Activated CD4-positive, alpha-beta T cell treated with anti-CD3 and anti-CD28 coated beads for 36 hours (primary cell): ENCODE results near the gene CSNK2A1. TPM values are rescaled to one million over a fixed set of nuclear protein-coding genes. Genes with fewer than 3 reads are reported as not detected.
A peak's percentile ranks its signal among the peaks of the same experiment; 100 is the strongest.

Source experiments
- ATAC-seq: fragments of 200-7000 bp; cut with Tn5 transposase; one replicate; pipeline ENCODE4 v1.10.0; 2021; ENCODE audit warnings: mild to moderate bottlenecking, moderate library complexity
- CTCF ChIA-PET: fragments of 350-600 bp; sonication (Branson Sonifier 250); formaldehyde crosslinking; loops from one replicate; lab custom pipeline; 2021; ENCODE audit warnings: antibody characterized with exemption; lab: Charles Lee
- POLR2A ChIA-PET: fragments of 350-600 bp; sonication (Branson Sonifier 250); formaldehyde crosslinking; loops from one replicate; lab custom pipeline; 2021; ENCODE audit warnings: antibody characterized with exemption, inconsistent platforms; lab: Charles Lee
- DNase-seq: peaks from one replicate; pipeline ENCODE4 v3.0.0-alpha.2; 2020
- H3K27ac Mint-ChIP-seq: one replicate; pipeline ENCODE4 v1.8.0; 2021; ENCODE audit warnings: mixed read lengths
- H3K27me3 Mint-ChIP-seq: one replicate; pipeline ENCODE4 v1.8.0; 2021; ENCODE audit warnings: mixed read lengths
- H3K36me3 Mint-ChIP-seq: one replicate; pipeline ENCODE4 v1.8.0; 2021; ENCODE audit warnings: low read depth, mixed read lengths
- H3K4me1 Mint-ChIP-seq: one replicate; pipeline ENCODE4 v1.8.0; 2021; ENCODE audit warnings: mixed read lengths
- H3K4me3 Mint-ChIP-seq: one replicate; pipeline ENCODE4 v1.8.0; 2021; ENCODE audit warnings: mild to moderate bottlenecking, moderate library complexity, mixed read lengths
- H3K9me3 Mint-ChIP-seq: one replicate; pipeline ENCODE4 v1.8.0; 2021; ENCODE audit warnings: low read depth, mixed read lengths
- intact Hi-C, 2 experiments: fragments of 100-400 bp; cut with DNase I in 1 of 2; cut with micrococcal nuclease in 1 of 2; formaldehyde crosslinking; loops; one replicate each; pipeline versions ENCODE4 v1.14.2 to v1.15.1; 2022 to 2024; cut with DNase I, micrococcal nuclease
- total RNA-seq, 2 experiments: library from RNA; stranded (reverse); gene quantifications; one replicate each; pipeline ENCODE4 v1.2.3, GENCODE V29; 2021

CSNK2A1 gene
- total RNA-seq, 2 experiments from 2014 or later: 179 to 254 TPM

DNA sequence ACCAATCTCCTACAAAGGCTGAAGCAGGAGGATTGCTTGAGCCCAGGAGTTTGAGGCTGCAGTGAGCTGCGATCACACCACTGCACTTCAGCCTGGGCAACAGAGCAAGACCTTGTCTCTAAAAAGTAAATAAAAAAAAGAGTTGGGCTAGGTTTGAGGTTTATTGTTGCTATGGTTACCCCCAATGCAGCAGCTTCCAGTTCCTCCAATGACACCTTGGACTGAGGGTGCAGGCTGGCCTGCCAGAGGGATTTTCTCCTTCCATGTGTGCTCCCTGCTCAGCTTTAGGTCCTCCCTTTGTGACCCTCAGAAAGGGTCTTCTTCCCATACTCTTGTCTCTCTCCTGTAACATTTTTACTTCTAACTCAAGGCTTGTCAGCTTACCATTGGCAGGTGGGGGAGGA is 70.7 kb downstream of the CSNK2A1 start:
- Mint-ChIP-seq H3K36me3 (peaks cover 11% of the 10 kb centered on the region), H3K9me3 (peaks cover 4% of the 10 kb centered on the region), H3K4me3 (no peak overlapping the region), H3K4me1 (peaks cover 9% of the 10 kb centered on the region), H3K27ac (no peak overlapping the region), H3K27me3 (no peaks in the 10 kb centered on the region)
- ChIA-PET POLR2A (no interaction called here), CTCF (interaction anchor here (1.4 to 1.5 kb wide), 2 partner anchors 10 to 110 kb away, joined by 3 to 4 read pairs; no protein-coding TSS in a partner anchor)
- intact Hi-C loops: no loop called here
- no peak for DNase-seq
- ATAC-seq: no peak

DNA sequence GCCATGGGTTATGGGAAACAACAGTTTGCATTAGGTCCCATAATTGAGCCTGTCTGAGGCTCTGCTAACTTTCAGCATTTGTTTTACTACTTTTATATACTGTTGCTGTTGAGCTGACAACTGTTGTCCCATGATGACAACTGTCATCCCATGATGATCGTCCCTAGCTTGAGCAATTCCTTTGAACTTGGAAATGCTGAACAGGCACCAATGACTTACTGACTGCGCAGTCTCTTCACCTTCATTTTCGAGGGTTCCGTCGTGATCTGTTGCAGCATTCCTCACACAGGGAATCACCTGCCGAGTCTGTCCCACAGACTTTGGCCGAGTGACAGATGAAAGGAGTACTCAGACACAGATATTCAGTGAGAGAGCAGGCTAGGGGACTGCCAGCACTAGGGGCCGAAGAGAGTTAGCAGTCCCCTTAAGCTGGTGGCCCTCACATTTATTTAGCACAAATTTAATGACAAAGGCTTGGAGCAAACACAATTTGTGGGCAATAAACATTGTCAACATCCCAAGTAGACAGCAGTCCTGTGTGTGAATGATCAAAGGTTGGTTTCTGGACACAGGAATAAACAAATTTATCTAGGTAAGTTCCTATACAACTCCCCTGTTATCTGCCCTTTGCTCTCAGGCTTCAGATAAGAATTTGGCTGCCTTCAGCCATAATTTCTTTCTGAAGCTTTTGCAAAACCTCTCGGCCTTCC is 71.3 kb downstream of the CSNK2A1 start:
- Mint-ChIP-seq H3K27ac (no peak overlapping the region), H3K4me1 (peaks cover 9% of the 10 kb centered on the region), H3K9me3 (peaks cover 8% of the 10 kb centered on the region), H3K27me3 (no peaks in the 10 kb centered on the region), H3K36me3 (peaks cover 9% of the 10 kb centered on the region), H3K4me3 (no peak overlapping the region)
- intact Hi-C loops: no loop called here
- ChIA-PET POLR2A (no interaction called here), CTCF (interaction anchor here (1.4 to 1.5 kb wide), 2 partner anchors 11 to 110 kb away, joined by 3 to 4 read pairs; no protein-coding TSS in a partner anchor)
- DNase-seq (no peak), ATAC-seq (no peak)

GRCh38 chr20:469746-470490 is 73.7 kb downstream of the CSNK2A1 start:
- no peak overlapping the region for H3K27ac Mint-ChIP-seq
- ChIA-PET POLR2A (no interaction called here), CTCF (interaction anchor here (0.6 kb wide), 1 partner anchor 27 kb away, joined by 3 read pairs; no protein-coding TSS in a partner anchor)
- H3K9me3 Mint-ChIP-seq: peaks cover 9% of the 10 kb centered on the region
- DNase-seq (no peak), ATAC-seq (no peak)
- intact Hi-C loops: no loop called here
- H3K4me3 Mint-ChIP-seq: no peak overlapping the region
- no peaks in the 10 kb centered on the region for H3K27me3 Mint-ChIP-seq
- peaks cover 5% of the 10 kb centered on the region for H3K36me3 Mint-ChIP-seq
- peaks cover 4% of the 10 kb centered on the region for H3K4me1 Mint-ChIP-seq

DNA sequence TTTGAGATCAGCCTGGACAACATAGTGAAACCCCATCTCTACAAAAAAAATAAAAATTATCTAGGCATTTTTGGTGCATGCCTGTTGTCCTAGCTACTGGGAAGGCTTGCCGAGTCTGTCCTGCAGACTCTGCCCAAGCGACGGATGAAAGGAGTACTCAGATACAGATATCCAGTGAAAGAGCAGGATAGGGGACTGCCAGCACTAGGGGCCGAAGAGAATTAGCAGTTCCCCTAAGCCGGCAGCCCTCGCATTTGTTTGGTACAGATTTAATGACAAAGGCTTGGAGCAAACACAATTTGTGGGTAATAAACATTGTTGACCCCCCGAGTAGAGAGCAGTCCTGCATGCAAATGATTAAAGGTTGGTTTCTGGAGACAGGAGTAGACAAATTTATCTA is 75.8 kb downstream of the CSNK2A1 start:
- Mint-ChIP-seq H3K27me3 (no peaks in the 10 kb centered on the region), H3K9me3 (peaks cover 9% of the 10 kb centered on the region), H3K4me1 (peaks cover 6% of the 10 kb centered on the region), H3K4me3 (no peak overlapping the region), H3K36me3 (no peaks in the 10 kb centered on the region), H3K27ac (no peak overlapping the region)
- DNase-seq (no peak), ATAC-seq (no peak)
- intact Hi-C loops: no loop called here
- ChIA-PET POLR2A (no interaction called here), CTCF (interaction anchor here (0.7 kb wide), 1 partner anchor 121 kb away, joined by 3 read pairs; no protein-coding TSS in a partner anchor)

GRCh38 chr20:462199-462991 is 81.2 kb downstream of the CSNK2A1 start, which contains the start of gene TBC1D20:
TSS of gene TBC1D20 (minus strand) at chr20:462533. CDS start at chr20:462405, 128 bp downstream.
- intact Hi-C loops: loop anchor here (1.0 to 2.0 kb wide), 9 partner anchors 16 to 191 kb away; partner anchors contain the start of genes RBCK1 (in 2 of the 2), CSNK2A1 (in 1 of the 2), SOX12 (in 1 of the 2) and SRXN1 (in 1 of the 2)
- H3K4me1 Mint-ChIP-seq: peaks cover 42% of the 10 kb centered on the region

GRCh38 chr20:461254-462198 is 82.1 kb downstream of the CSNK2A1 start:
- ATAC-seq (peak; percentile 37), DNase-seq (peak; percentile 72)
- CTCF ChIA-PET: interaction anchor here (0.6 to 1.4 kb wide), 6 partner anchors 17 to 109 kb away, joined by 3 to 4 read pairs (median 3); partner anchors contain the start of gene RBCK1
- H3K27me3 Mint-ChIP-seq: no peaks in the 10 kb centered on the region
- POLR2A ChIA-PET: no interaction called here
- no peaks in the 10 kb centered on the region for H3K9me3 Mint-ChIP-seq
- H3K36me3 Mint-ChIP-seq: peaks cover 17% of the 10 kb centered on the region
- peaks cover 45% of the 10 kb centered on the region for H3K4me1 Mint-ChIP-seq
- peak overlapping the region; percentile 95 for H3K4me3 Mint-ChIP-seq
- H3K27ac Mint-ChIP-seq: peak overlapping the region; percentile 89
- intact Hi-C loops: loop anchor here (1.0 to 2.0 kb wide), 9 partner anchors 17 to 192 kb away; partner anchors contain the start of genes RBCK1 (in 2 of the 2), CSNK2A1 (in 1 of the 2), SOX12 (in 1 of the 2) and SRXN1 (in 1 of the 2)

More at GRCh38 chr20:462199-462991, 81.2 kb downstream of the CSNK2A1 start, which contains the start of gene TBC1D20:
- peaks cover 2% of the 10 kb centered on the region for H3K9me3 Mint-ChIP-seq
- H3K36me3 Mint-ChIP-seq: peaks cover 15% of the 10 kb centered on the region
- no peaks in the 10 kb centered on the region for H3K27me3 Mint-ChIP-seq
- H3K4me3 Mint-ChIP-seq: peak within 1 kb of the TSS; percentile 95
- ChIA-PET POLR2A (no interaction called here), CTCF (interaction anchor here (0.9 to 1.8 kb wide), 5 partner anchors 15 to 82 kb away, joined by 3 to 5 read pairs (median 4); partner anchors contain the start of genes RBCK1 and TRIB3)
- DNase-seq (peak; percentile 92), ATAC-seq (peak; percentile 97)
- peak within 1 kb of the TSS; percentile 94 for H3K27ac Mint-ChIP-seq

GRCh38 chr20:460707-461106 is 82.9 kb downstream of the CSNK2A1 start:
- H3K27me3 Mint-ChIP-seq: no peaks in the 10 kb centered on the region
- H3K27ac Mint-ChIP-seq: peak overlapping the region; percentile 33
- peaks cover 18% of the 10 kb centered on the region for H3K36me3 Mint-ChIP-seq
- H3K4me1 Mint-ChIP-seq: peaks cover 49% of the 10 kb centered on the region
- POLR2A ChIA-PET: no interaction called here
- intact Hi-C loops: no loop called here
- no peaks in the 10 kb centered on the region for H3K9me3 Mint-ChIP-seq
- DNase-seq (no peak), ATAC-seq (no peak)
- H3K4me3 Mint-ChIP-seq: peak overlapping the region; percentile 95
- CTCF ChIA-PET: interaction anchor here (0.6 to 1.5 kb wide), 3 partner anchors 16 to 108 kb away, joined by 3 to 6 read pairs (median 3); no protein-coding TSS in a partner anchor

- Mint-ChIP-seq H3K4me3 (peak overlapping the region; percentile 95), H3K4me1 (peaks cover 49% of the 10 kb centered on the region), H3K27ac (peak overlapping the region; percentile 33), H3K9me3 (no peaks in the 10 kb centered on the region), H3K36me3 (peaks cover 18% of the 10 kb centered on the region), H3K27me3 (no peaks in the 10 kb centered on the region)
- DNase-seq: no peak
- intact Hi-C loops: no loop called here
- POLR2A ChIA-PET: interaction anchor here (0.7 kb wide), 1 partner anchor 873 kb away, joined by 6 read pairs; no protein-coding TSS in a partner anchor
- no peak for ATAC-seq
- CTCF ChIA-PET: interaction anchor here (1.0 to 1.5 kb wide), 3 partner anchors 15 to 18 kb away, joined by 3 to 6 read pairs (median 3); no protein-coding TSS in a partner anchor
Observed at GRCh38 chr20:460180-460579, 83.4 kb downstream of the CSNK2A1 start.

- Mint-ChIP-seq H3K27ac (no peak overlapping the region), H3K36me3 (peaks cover 18% of the 10 kb centered on the region)
Observed at GRCh38 chr20:458776-459175, 84.8 kb downstream of the CSNK2A1 start.

GRCh38 chr20:454951-455350 is 88.6 kb downstream of the CSNK2A1 start:
- H3K9me3 Mint-ChIP-seq: no peaks in the 10 kb centered on the region
- no peak overlapping the region for H3K27ac Mint-ChIP-seq
- intact Hi-C loops: no loop called here
- no peaks in the 10 kb centered on the region for H3K27me3 Mint-ChIP-seq
- ChIA-PET POLR2A (no interaction called here), CTCF (no interaction called here)
- ATAC-seq (no peak), DNase-seq (no peak)
- H3K4me1 Mint-ChIP-seq: peaks cover 42% of the 10 kb centered on the region
- peaks cover 10% of the 10 kb centered on the region for H3K36me3 Mint-ChIP-seq
- no peak overlapping the region for H3K4me3 Mint-ChIP-seq

More at GRCh38 chr20:458776-459175, 84.8 kb downstream of the CSNK2A1 start:
- intact Hi-C loops: no loop called here
- CTCF ChIA-PET: interaction anchor here (1.5 kb wide), 1 partner anchor 17 kb away, joined by 3 read pairs; no protein-coding TSS in a partner anchor
- H3K9me3 Mint-ChIP-seq: no peaks in the 10 kb centered on the region
- H3K27me3 Mint-ChIP-seq: no peaks in the 10 kb centered on the region
- POLR2A ChIA-PET: no interaction called here
- no peak for DNase-seq
- H3K4me1 Mint-ChIP-seq: peaks cover 51% of the 10 kb centered on the region
- ATAC-seq: no peak
- H3K4me3 Mint-ChIP-seq: no peak overlapping the region
